ELF-1 (cell line): ENCODE measurements around the gene GCAT.
A peak's percentile ranks its signal among the peaks of the same experiment; 100 is the strongest.

ENCODE experiments used
- DNase-seq: peaks from one replicate; pipeline ENCODE4 v3.0.0-alpha.2; 2016; ENCODE audit warnings: low read depth, low spot score

The GCAT gene

DNA sequence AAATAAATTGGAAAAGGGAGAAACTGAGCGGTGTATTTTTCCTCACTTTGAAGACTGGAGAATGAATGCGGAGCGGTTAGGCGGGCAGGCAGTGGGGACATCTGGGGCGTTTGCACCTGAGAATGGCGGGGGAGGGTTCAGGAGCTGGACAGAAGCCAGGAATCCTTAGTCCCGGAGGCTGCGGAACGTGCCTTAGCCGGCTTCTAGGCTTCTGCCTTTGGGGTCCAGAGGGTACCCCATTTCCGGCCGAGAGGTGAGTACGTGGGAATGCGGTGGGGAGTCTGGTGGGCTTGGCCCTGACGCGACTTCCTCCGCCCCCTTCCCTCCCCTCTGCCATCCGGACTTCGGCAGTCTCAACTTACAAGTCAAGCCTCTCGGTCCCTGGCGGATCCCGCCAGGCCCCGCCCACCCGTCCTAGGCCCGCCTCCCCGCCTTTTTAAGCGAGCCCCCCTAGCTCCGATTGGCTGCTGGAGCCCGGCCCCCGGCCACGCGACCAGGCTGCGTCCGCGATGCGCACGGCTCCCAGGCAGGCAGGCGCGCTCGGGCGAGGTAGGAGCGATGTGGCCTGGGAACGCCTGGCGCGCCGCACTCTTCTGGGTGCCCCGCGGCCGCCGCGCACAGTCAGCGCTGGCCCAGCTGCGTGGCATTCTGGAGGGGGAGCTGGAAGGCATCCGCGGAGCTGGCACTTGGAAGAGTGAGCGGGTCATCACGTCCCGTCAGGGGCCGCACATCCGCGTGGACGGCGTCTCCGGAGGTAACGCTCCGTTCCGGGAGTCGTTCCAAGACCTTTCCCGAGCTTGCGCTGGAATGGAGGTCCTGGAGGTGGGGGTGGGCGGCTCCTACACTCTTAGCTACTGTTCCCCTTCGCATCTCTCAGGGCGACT, at the start of gene GCAT:
GCAT (plus strand) TSS at position 525 of the 884 bp plus-strand sequence; CDS start at position 559, 34 bp downstream.
- peak; percentile 97 for DNase-seq

GRCh38 chr22:37758694-37759093, 49.0 kb upstream of the GCAT start:
- no peak for DNase-seq

DNA sequence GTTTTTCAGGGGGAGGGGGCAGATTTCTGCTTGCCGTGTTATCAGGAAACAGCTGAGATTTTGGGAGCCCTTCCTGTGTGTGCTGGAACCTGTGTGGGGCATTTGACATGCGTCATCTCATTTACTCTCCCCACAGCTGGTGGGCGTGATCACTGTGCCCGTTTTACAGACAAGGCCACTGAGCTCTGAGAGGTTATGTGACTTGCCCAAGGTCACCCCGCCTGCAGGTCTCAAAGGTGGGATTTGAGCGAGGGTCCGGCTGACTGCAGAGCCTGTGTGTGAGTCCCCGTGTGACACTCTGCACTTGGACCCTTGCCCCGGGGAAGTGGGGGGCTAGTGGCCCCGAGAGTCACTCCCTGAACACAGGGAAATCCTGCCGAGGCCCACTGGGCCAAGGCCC, 48.5 kb upstream of the GCAT start:
- no peak for DNase-seq

DNA sequence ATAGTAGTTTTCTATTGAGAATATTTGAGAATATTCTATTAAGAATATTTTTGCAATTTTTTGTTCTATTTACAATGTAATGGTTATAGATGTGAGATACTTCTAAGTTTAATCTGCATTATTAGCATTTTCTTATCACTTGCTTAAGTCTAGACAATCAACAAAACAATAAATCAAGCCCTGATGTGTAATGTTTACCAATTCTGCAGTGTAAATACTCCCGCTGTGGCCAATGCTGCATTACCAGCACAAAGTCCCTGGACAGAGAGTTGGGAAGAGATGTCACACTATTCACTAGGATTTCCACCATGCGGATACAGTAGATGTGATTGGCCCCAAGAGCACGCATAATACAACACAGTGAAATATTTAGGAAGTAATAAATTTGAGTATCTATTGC, 47.6 kb upstream of the GCAT start:
- no peak for DNase-seq

GRCh38 chr22:37762389-37762836, 45.3 kb upstream of the GCAT start:
- no peak for DNase-seq

DNA sequence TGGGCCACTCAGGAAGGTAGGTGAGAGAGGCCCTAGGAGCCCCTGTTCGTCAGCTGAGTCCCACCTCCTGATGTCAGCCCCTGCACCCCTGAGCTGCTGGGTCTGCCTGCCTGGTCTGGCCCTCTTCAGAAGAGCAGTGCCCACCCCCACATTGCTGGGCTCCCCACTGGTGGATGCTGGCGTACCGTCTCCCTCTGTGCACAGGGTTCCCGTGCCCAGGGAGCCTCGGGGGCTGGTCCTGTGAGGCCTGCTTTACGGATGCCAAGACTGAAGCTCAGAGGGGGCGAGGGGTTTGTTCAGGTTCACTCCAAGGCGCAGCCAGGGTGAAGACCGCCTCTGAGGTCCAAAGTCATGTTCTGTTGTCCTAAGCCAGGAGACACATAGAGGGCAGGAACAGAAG, 44.7 kb upstream of the GCAT start:
- no peak for DNase-seq

DNA sequence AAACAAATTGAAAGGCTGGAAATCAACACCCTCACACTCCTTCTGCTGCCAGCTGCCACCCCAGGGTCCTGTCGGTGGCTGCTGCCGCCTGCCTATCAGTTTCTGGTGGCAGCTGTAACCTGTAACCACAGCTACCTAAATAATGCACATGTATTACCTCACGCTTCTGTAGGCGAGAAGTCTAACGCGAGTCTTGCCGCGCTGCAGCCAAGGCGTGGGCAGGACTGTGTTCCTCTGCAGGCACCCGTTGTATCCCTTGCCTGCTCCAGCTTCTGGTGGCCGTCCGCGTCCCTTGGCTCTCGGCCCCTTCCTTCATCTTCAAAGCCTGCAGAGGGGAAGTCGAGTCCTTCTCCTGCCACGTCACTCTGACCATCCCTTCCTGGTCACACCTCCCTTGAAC, 44.1 kb upstream of the GCAT start:
- no peak for DNase-seq

GRCh38 chr22:37764622-37765021, 43.1 kb upstream of the GCAT start:
- DNase-seq: no peak

- no peak for DNase-seq
Observed at GRCh38 chr22:37765498-37765897, 42.2 kb upstream of the GCAT start.

DNA sequence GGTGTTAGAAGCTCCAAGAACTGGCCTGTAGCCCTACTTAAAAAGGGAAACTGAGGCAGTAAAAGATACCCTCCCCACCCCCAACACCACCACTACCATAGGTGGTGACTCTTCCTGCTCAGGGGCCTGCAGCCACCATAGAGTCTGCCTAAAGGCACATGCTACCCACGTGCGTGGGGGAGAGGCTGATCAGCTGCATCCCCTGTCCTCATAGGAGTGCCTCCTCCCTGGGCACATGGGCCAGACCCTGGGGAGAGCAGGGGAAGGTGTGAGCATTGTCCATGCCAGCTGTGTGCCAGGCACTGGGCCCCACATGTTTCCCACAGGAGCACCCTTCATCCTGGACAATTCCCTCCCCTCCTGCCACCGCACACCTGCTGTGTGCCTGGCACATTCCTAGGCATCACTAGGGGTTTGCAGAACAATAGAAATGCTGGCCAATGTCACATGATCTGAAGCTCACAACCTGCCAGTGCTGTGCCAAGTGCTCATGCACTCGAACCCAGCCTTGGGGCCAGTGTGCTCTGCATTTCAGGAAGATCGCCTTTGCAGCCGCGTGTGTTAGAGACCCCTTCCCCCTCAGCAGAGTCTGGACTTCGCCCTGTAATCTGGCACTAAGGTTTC, 41.7 kb upstream of the GCAT start:
- no peak for DNase-seq

DNA sequence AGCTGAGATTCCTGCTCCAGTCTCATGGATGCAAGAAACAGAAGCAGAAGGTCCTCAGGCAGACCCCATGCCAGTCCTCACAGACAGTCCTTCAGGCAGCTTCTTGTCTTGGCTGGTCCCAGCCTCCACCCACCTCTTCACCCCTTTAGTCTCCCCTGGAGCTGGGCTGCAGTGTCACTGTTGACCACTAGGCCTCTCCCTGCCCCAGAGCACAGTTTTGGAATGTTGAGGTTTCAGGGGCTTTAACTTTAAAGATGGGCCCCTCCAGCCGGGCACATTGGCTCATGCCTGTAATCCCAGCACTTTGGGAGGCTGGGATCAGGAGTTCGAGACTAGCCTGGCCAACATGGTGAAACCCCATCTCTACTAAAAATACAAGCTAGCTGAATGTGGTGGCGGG, 39.5 kb upstream of the GCAT start:
- no peak for DNase-seq

- no peak for DNase-seq
Observed at GRCh38 chr22:37769056-37769455, 38.7 kb upstream of the GCAT start.

- peak; percentile 67 for DNase-seq
Observed at GRCh38 chr22:37771081-37771480, 36.7 kb upstream of the GCAT start.

- no peak for DNase-seq
Observed at GRCh38 chr22:37771702-37772427, 35.9 kb upstream of the GCAT start.

GRCh38 chr22:37774728-37775127, 33.0 kb upstream of the GCAT start:
- DNase-seq: no peak

GRCh38 chr22:37775785-37776638, 31.7 kb upstream of the GCAT start:
- no peak for DNase-seq

GRCh38 chr22:37776639-37777005, 31.1 kb upstream of the GCAT start:
- DNase-seq: no peak

- peak; percentile 84 for DNase-seq
Observed at GRCh38 chr22:37777122-37777687, 30.5 kb upstream of the GCAT start.

DNA sequence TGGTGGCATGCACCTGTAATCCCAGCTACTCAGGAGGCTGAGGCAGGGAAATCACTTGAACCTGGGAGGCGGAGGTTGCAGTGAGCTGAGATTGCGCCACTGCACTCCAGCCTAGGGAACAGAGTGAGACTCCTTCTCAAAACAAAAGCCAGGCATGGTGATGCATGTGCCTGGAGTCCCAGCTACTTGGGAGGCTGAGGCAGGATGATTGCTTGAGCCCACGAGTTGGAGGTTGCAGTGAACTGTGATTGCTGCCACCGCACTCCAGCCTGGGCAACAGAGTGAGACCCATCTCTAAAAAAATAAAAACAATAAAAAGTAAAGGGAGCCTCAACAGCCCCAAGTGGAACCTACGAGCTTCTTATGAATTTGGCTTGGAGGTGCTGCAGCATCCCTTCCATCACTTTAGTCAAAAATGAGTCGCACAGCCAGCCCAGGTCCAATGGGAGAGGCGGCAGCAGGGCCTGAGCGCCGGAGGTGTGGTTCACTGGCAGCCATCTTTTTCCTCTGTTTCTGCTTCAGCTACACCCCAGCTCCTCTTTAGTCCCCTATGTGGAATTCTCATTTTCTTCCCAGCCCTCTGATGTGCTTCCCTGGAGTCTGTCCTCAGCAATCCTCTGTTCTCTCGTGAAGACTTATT, 29.2 kb upstream of the GCAT start:
- DNase-seq: no peak

- peak; percentile 35 for DNase-seq
Observed at GRCh38 chr22:37781434-37782059, 26.2 kb upstream of the GCAT start.
